ENCODE measurements around the gene ZNF134. TPM values are rescaled to one million over a fixed set of nuclear protein-coding genes. Genes with fewer than 3 reads are reported as not detected.
A peak's percentile ranks its signal among the peaks of the same experiment; 100 is the strongest.

The ZNF134 gene
- total RNA-seq, 2 experiments from 2014 or later: 7.7 to 11.1 TPM

- intact Hi-C loops (cut with micrococcal nuclease; ENCODE audit: unreplicated experiment): no loop called here
- CTCF ChIA-PET (ENCODE audit: unreplicated experiment): no interaction called here
- Histone ChIP-seq H2AFZ (ENCODE audit: low read length) (peak within 1 kb of the TSS; percentile 98), H3K9me3 (ENCODE audit: low read length) (peaks cover 23% of the 10 kb centered on the region), H3K4me3 (ENCODE audit: low read depth, low read length, poor library complexity, severe bottlenecking) (peak within 1 kb of the TSS; percentile 92), H3K9me2 (ENCODE audit: insufficient read depth, low read length) (no peaks in the 10 kb centered on the region), H3K4me2 (ENCODE audit: low read length) (peak within 1 kb of the TSS; percentile 85), H3K79me2 (ENCODE audit: insufficient read depth, low read depth, low read length) (peaks cover 3% of the 10 kb centered on the region; the same call in 1 of the 2 replicates), H3K4me1 (ENCODE audit: insufficient read depth, low read length, poor library complexity, severe bottlenecking) (peaks cover 9% of the 10 kb centered on the region), H3K27ac (ENCODE audit: low read depth, low read length, poor library complexity, severe bottlenecking) (no peak within 1 kb of the TSS), H3K36me3 (ENCODE audit: insufficient read depth, low read length) (peaks cover 41% of the 10 kb centered on the region), H4K20me1 (ENCODE audit: insufficient read depth, low read length) (no peaks in the 10 kb centered on the region)
- DNase-seq (ENCODE audit: low spot score): peak; percentile 99
- TF ChIP-seq CTCF (conservative IDR thresholded peaks at IDR 0.05; ENCODE audit: low read length): peak; percentile 56; the same call in 1 of the 2 replicates
- no peak for TF ChIP-seq EZH2phosphoT487 (IDR thresholded peaks at IDR 0.05; ENCODE audit: borderline replicate concordance, low read depth, low read length)
- no TSS peak for BruUV-seq (replicated peaks)
- POLR2A ChIA-PET: interaction anchor here (0.6 kb wide), 1 partner anchor 85 kb away, joined by 4 read pairs; no protein-coding TSS in a partner anchor
Measured at GRCh38 chr19:57578487-57579205, 35.4 kb upstream of the ZNF134 start, which contains the start of gene ZNF416. Gene ZNF416 (minus strand): TSS chr19:57578911. CDS start chr19:57578704, 207 bp downstream.

- TF ChIP-seq CTCF (conservative IDR thresholded peaks at IDR 0.05; ENCODE audit: low read length) (no peak), EZH2phosphoT487 (IDR thresholded peaks at IDR 0.05; ENCODE audit: borderline replicate concordance, low read depth, low read length) (no peak)
- Histone ChIP-seq H3K27ac (ENCODE audit: low read depth, low read length, poor library complexity, severe bottlenecking) (no peak overlapping the region), H3K4me1 (ENCODE audit: insufficient read depth, low read length, poor library complexity, severe bottlenecking) (peaks cover 2% of the 10 kb centered on the region), H3K36me3 (ENCODE audit: insufficient read depth, low read length) (no peaks in the 10 kb centered on the region), H2AFZ (ENCODE audit: low read length) (no peak overlapping the region), H3K4me2 (ENCODE audit: low read length) (no peak overlapping the region), H3K9me2 (ENCODE audit: insufficient read depth, low read length) (no peaks in the 10 kb centered on the region), H3K9me3 (ENCODE audit: low read length) (peaks cover 15% of the 10 kb centered on the region), H4K20me1 (ENCODE audit: insufficient read depth, low read length) (no peaks in the 10 kb centered on the region), H3K4me3 (ENCODE audit: low read depth, low read length, poor library complexity, severe bottlenecking) (no peak overlapping the region), H3K79me2 (ENCODE audit: insufficient read depth, low read depth, low read length) (no peaks in the 10 kb centered on the region)
- ChIA-PET CTCF (ENCODE audit: unreplicated experiment) (no interaction called here), POLR2A (no interaction called here)
- intact Hi-C loops (cut with micrococcal nuclease; ENCODE audit: unreplicated experiment): no loop called here
- no TSS peak for BruUV-seq (replicated peaks)
- DNase-seq (ENCODE audit: low spot score): no peak
Measured at GRCh38 chr19:57583104-57583520, 30.9 kb upstream of the ZNF134 start.

Measured in OCI-LY7 (cell line).